ENCODE measurements around the gene STARD3NL. TPM values are rescaled to one million over a fixed set of nuclear protein-coding genes. Genes with fewer than 3 reads are reported as not detected.

STARD3NL gene
- polyA plus RNA-seq, 1 experiment: 25.8 TPM

GRCh38 chr7:38273286-38273995, 95.4 kb downstream of the STARD3NL start, which contains the start of gene TARP:
Gene TARP (minus strand): TSS chr7:38273636.
- Histone ChIP-seq H3K36me3 (ENCODE audit: control insufficient read depth, insufficient read depth, low read length) (no peaks in the 10 kb centered on the region), H3K4me3 (ENCODE audit: low read depth, low read length) (no peak within 1 kb of the TSS), H3K27me3 (ENCODE audit: control insufficient read depth, insufficient read depth, low read length) (no peaks in the 10 kb centered on the region)
- TF ChIP-seq CTCF (IDR thresholded peaks at IDR 0.05; ENCODE audit: insufficient read depth, low read depth, low read length): no peak
- ChIA-PET CTCF (interaction anchor here (0.9 to 1.0 kb wide), 2 partner anchors 14 to 50 kb away, joined by 4 read pairs; no protein-coding TSS in a partner anchor), POLR2A (no interaction called here)
- no peak for DNase-seq (ENCODE audit: low read depth)

- no peak for DNase-seq (ENCODE audit: low read depth)
- Histone ChIP-seq H3K36me3 (ENCODE audit: control insufficient read depth, insufficient read depth, low read length) (no peaks in the 10 kb centered on the region), H3K27me3 (ENCODE audit: control insufficient read depth, insufficient read depth, low read length) (no peaks in the 10 kb centered on the region), H3K4me3 (ENCODE audit: low read depth, low read length) (no peak overlapping the region)
- TF ChIP-seq CTCF (IDR thresholded peaks at IDR 0.05; ENCODE audit: insufficient read depth, low read depth, low read length): no peak
- CTCF ChIA-PET: interaction anchor here (0.9 to 1.0 kb wide), 2 partner anchors 15 to 16 kb away, joined by 4 to 5 read pairs; no protein-coding TSS in a partner anchor
- POLR2A ChIA-PET: no interaction called here
Observed at GRCh38 chr7:38274486-38274885, 96.4 kb downstream of the STARD3NL start.

GRCh38 chr7:38274927-38275620, 97.0 kb downstream of the STARD3NL start:
- H3K36me3 ChIP-seq (ENCODE audit: control insufficient read depth, insufficient read depth, low read length): no peaks in the 10 kb centered on the region
- TF ChIP-seq CTCF (IDR thresholded peaks at IDR 0.05; ENCODE audit: insufficient read depth, low read depth, low read length): no peak
- no peaks in the 10 kb centered on the region for H3K27me3 ChIP-seq (ENCODE audit: control insufficient read depth, insufficient read depth, low read length)
- H3K4me3 ChIP-seq (ENCODE audit: low read depth, low read length): no peak overlapping the region
- DNase-seq (ENCODE audit: low read depth): no peak
- CTCF ChIA-PET: interaction anchor here (0.8 to 0.9 kb wide), 2 partner anchors 16 to 59 kb away, joined by 4 to 5 read pairs; no protein-coding TSS in a partner anchor
- POLR2A ChIA-PET: no interaction called here

- Histone ChIP-seq H3K4me3 (ENCODE audit: low read depth, low read length) (no peak overlapping the region), H3K27me3 (ENCODE audit: control insufficient read depth, insufficient read depth, low read length) (no peaks in the 10 kb centered on the region), H3K36me3 (ENCODE audit: control insufficient read depth, insufficient read depth, low read length) (no peaks in the 10 kb centered on the region)
- no peak for TF ChIP-seq CTCF (IDR thresholded peaks at IDR 0.05; ENCODE audit: insufficient read depth, low read depth, low read length)
- CTCF ChIA-PET: interaction anchor here (0.6 to 0.8 kb wide), 2 partner anchors 60 to 80 kb away, joined by 3 to 4 read pairs; no protein-coding TSS in a partner anchor
- POLR2A ChIA-PET: no interaction called here
- no peak for DNase-seq (ENCODE audit: low read depth)
Observed at GRCh38 chr7:38276096-38276877, 98.2 kb downstream of the STARD3NL start.

- ChIA-PET POLR2A (no interaction called here), CTCF (no interaction called here)
- no peak for DNase-seq (ENCODE audit: low read depth)
- Histone ChIP-seq H3K27me3 (ENCODE audit: control insufficient read depth, insufficient read depth, low read length) (no peaks in the 10 kb centered on the region; the same call in 1 of the 2 replicates), H3K4me3 (ENCODE audit: low read depth, low read length) (no peak overlapping the region), H3K36me3 (ENCODE audit: control insufficient read depth, insufficient read depth, low read length) (no peaks in the 10 kb centered on the region)
- TF ChIP-seq CTCF (IDR thresholded peaks at IDR 0.05; ENCODE audit: insufficient read depth, low read depth, low read length): no peak
Observed at GRCh38 chr7:38280000-38280399, 102.0 kb downstream of the STARD3NL start.

Data from BJ (cell line).